Measurements from ENCODE around the gene BCL2.
"Not testable (repeated sequence)": the region's sequence is repeated elsewhere in the genome, so short reads cannot be mapped to it uniquely, and the experiment has no call there.

DNA sequence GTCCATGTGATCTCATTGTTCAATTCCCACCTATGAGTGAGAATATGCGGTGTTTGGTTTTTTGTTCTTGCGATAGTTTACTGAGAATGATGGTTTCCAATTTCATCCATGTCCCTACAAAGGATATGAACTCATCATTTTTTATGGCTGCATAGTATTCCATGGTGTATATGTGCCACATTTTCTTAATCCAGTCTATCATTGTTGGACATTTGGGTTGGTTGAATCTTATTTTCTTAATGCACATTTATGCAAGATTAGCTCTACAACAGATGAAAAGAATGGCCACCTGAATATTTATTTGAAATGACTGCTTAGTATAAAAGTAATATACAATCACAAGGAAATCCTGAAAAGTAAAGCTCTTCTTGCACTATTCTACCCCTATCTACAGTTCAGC, 43.9 kb upstream of the BCL2 start:
- not testable (repeated sequence) for TF ChIP-seq POLR2AphosphoS5 (IDR thresholded peaks at IDR 0.05; ENCODE audit: insufficient read depth in 1 of 2, low read depth in 1 of 2)
- TF ChIP-seq, protein P1, sequence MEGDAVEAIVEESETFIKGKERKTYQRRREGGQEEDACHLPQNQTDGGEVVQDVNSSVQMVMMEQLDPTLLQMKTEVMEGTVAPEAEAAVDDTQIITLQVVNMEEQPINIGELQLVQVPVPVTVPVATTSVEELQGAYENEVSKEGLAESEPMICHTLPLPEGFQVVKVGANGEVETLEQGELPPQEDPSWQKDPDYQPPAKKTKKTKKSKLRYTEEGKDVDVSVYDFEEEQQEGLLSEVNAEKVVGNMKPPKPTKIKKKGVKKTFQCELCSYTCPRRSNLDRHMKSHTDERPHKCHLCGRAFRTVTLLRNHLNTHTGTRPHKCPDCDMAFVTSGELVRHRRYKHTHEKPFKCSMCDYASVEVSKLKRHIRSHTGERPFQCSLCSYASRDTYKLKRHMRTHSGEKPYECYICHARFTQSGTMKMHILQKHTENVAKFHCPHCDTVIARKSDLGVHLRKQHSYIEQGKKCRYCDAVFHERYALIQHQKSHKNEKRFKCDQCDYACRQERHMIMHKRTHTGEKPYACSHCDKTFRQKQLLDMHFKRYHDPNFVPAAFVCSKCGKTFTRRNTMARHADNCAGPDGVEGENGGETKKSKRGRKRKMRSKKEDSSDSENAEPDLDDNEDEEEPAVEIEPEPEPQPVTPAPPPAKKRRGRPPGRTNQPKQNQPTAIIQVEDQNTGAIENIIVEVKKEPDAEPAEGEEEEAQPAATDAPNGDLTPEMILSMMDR (IDR thresholded peaks at IDR 0.05), result not testable (repeated sequence)
